Small intestine (tissue), 7 donors: ENCODE data around the gene CRTC2. TPM values are rescaled to one million over a fixed set of nuclear protein-coding genes. Genes with fewer than 3 reads are reported as not detected.

Experiments used
- DNase-seq, 2 donors: peaks; one replicate each; pipeline versions ENCODE4 v3.0.0 to v3.0.0-alpha.2; 2013
- FAIRE-seq: peaks from 2 replicates; lab custom pipeline; 2012; peaks lifted over from hg19 to GRCh38; lab: Jason Lieb, UNC
- H3K27ac ChIP-seq, 3 donors: one replicate each; pipeline ENCODE4 v1.5.1; 2013; ENCODE audit warnings: low read length in 2 of 3, mild to moderate bottlenecking in 2 of 3, control low read depth in 1 of 3, inconsistent platforms in 1 of 3, low read depth in 1 of 3, moderate library complexity in 1 of 3
- H3K27me3 ChIP-seq, 3 donors: one replicate each; pipeline ENCODE4 v1.6.1; 2013; ENCODE audit warnings: low read length in 3 of 3, inconsistent platforms in 1 of 3; ENCODE audit not compliant: control insufficient read depth in 3 of 3, insufficient read depth in 3 of 3
- H3K36me3 ChIP-seq, 3 donors: one replicate each; pipeline ENCODE4 v1.6.1; 2013; ENCODE audit warnings: low read length in 3 of 3, inconsistent platforms in 1 of 3, low read depth in 1 of 3, mild to moderate bottlenecking in 1 of 3, moderate library complexity in 1 of 3; ENCODE audit not compliant: control insufficient read depth in 3 of 3, insufficient read depth in 2 of 3
- H3K4me1 ChIP-seq, 3 donors: one replicate each; pipeline ENCODE4 v1.6.1; 2013; ENCODE audit warnings: low read length in 2 of 3, inconsistent platforms in 1 of 3, low read depth in 1 of 3, mild to moderate bottlenecking in 1 of 3, moderate library complexity in 1 of 3; ENCODE audit not compliant: control insufficient read depth in 3 of 3, insufficient read depth in 2 of 3
- H3K4me3 ChIP-seq, 3 donors: one replicate each; pipeline ENCODE4 v1.5.1; 2013; ENCODE audit warnings: low read length in 3 of 3, control low read depth in 1 of 3, inconsistent platforms in 1 of 3, low read depth in 1 of 3, mild to moderate bottlenecking in 1 of 3, moderate library complexity in 1 of 3
- H3K9me3 ChIP-seq, 2 donors: one replicate each; pipeline ENCODE4 v1.6.1; 2013; ENCODE audit warnings: low read depth in 1 of 2, low read length in 1 of 2; ENCODE audit not compliant: control insufficient read depth in 2 of 2, insufficient read depth in 1 of 2
- WGBS, 3 donors: extraction: QIAGEN DNeasy Blood & Tissue Kit; methylation state at CpG; one replicate each; pipeline ENCODE4 v1.1.7; 2013; 5-methylcytosine and 5-hydroxymethylcytosine counted together
- polyA plus RNA-seq, 4 donors: library from polyadenylated mRNA; stranded (reverse) in 3 of 4; unstranded in 1 of 4; fragments of 200-250 nt in 3 of 4; fragments of 120-200 nt in 1 of 4; gene quantifications; one replicate each; pipeline versions ENCODE4 v1.2.1 to v1.2.3, GENCODE V29; 2013
- donor health status: healthy with polysubstance abuse.
- donor health status: control.
- donor health status: control.
- donor health status: Bipolar disorder and iron deficiency.
- donor health status: healthy.

CRTC2 gene
- polyA plus RNA-seq, 4 donors = 21.7 to 49.4 (median 33.3) TPM

- H3K27me3 ChIP-seq = no peaks in the 10 kb centered on the region
- WGBS, 3 donors = 1 to 2% (median 1%) methylated on average over 8 of the region's 8 CpGs
- DNase-seq = peak in 1 of 2 donors; percentile 64
Measured at GRCh38 chr1:153968000-153968363, 9.6 kb upstream of the CRTC2 start.

GRCh38 chr1:153967107-153967999, 8.9 kb upstream of the CRTC2 start, which contains the start of gene CREB3L4:
Gene CREB3L4 (plus strand): TSS chr1:153967902. CDS start chr1:153968526, 624 bp downstream.
- peak; percentile 94 to 96 for DNase-seq
- Histone ChIP-seq H3K9me3 (no peaks in the 10 kb centered on the region), H3K4me3 (peak within 1 kb of the TSS; percentile 52 to 69 (median 58)), H3K4me1 (peaks cover 0 to 15% (median 5%) of the 10 kb centered on the region in 3 donors), H3K27ac (peak within 1 kb of the TSS; percentile 86 to 90 (median 87)), H3K27me3 (no peaks in the 10 kb centered on the region), H3K36me3 (peaks cover 0 to under 1% (median 0%) of the 10 kb centered on the region in 3 donors)
- WGBS, 3 donors = 0 to 1% (median 0%) methylated on average over 59 to 60 of the region's 60 CpGs
- FAIRE-seq = no peak

More at GRCh38 chr1:153968000-153968363, 9.6 kb upstream of the CRTC2 start:
- no peak for FAIRE-seq
- peaks cover 0 to 11% (median 2%) of the 10 kb centered on the region in 3 donors for H3K4me1 ChIP-seq
- no peaks in the 10 kb centered on the region for H3K9me3 ChIP-seq
- peak overlapping the region; percentile 1 to 90 (median 87) for H3K27ac ChIP-seq
- peaks cover 0 to 6% (median 2%) of the 10 kb centered on the region in 3 donors for H3K36me3 ChIP-seq
- H3K4me3 ChIP-seq = peak overlapping the region; percentile 28 to 69 (median 58)

- H3K27me3 ChIP-seq = no peaks in the 10 kb centered on the region
- H3K27ac ChIP-seq = peak overlapping the region; percentile 33 to 95 (median 94)
- peaks cover 2 to 28% (median 10%) of the 10 kb centered on the region in 3 donors for H3K4me1 ChIP-seq
- no peaks in the 10 kb centered on the region for H3K9me3 ChIP-seq
- DNase-seq (peak in 1 of 2 donors; percentile 87), FAIRE-seq (no peak)
- peak overlapping the region; percentile 64 to 90 (median 68) for H3K4me3 ChIP-seq
- 2 to 3% (median 2%) methylated on average over 22 of the region's 22 CpGs for WGBS, 3 donors
- peaks cover 0 to 20% (median 0%) of the 10 kb centered on the region in 3 donors for H3K36me3 ChIP-seq
Measured at GRCh38 chr1:153963850-153964331, 5.5 kb upstream of the CRTC2 start.

GRCh38 chr1:153963030-153963849, 4.8 kb upstream of the CRTC2 start, which contains the start of gene SLC39A1:
Gene SLC39A1 (minus strand): TSS chr1:153963537. CDS start chr1:153962715, 822 bp downstream.
- FAIRE-seq (no peak), DNase-seq (peak; percentile 98 to 99)
- Histone ChIP-seq H3K4me3 (peak within 1 kb of the TSS; percentile 64 to 90 (median 68)), H3K27me3 (no peaks in the 10 kb centered on the region), H3K9me3 (no peaks in the 10 kb centered on the region), H3K4me1 (peaks cover 2 to 26% (median 10%) of the 10 kb centered on the region in 3 donors), H3K36me3 (peaks cover 0 to 20% (median 0%) of the 10 kb centered on the region in 3 donors), H3K27ac (peak within 1 kb of the TSS; percentile 64 to 95 (median 94))
- WGBS, 3 donors = 0 to 1% (median 1%) methylated on average over 45 to 54 of the region's 54 CpGs

GRCh38 chr1:153962088-153963029, 3.9 kb upstream of the CRTC2 start:
- DNase-seq (peak; percentile 58 to 67), FAIRE-seq (no peak)
- H3K27me3 ChIP-seq = no peaks in the 10 kb centered on the region
- no peaks in the 10 kb centered on the region for H3K9me3 ChIP-seq
- H3K4me3 ChIP-seq = peak overlapping the region; percentile 64 to 90 (median 68)
- H3K4me1 ChIP-seq = peaks cover 2 to 27% (median 10%) of the 10 kb centered on the region in 3 donors
- H3K36me3 ChIP-seq = peaks cover 0 to 20% (median 0%) of the 10 kb centered on the region in 3 donors
- peak overlapping the region; percentile 64 to 95 (median 94) for H3K27ac ChIP-seq
- 40 to 54% (median 40%) methylated on average over 16 of the region's 16 CpGs for WGBS, 3 donors

GRCh38 chr1:153961421-153961820, 3.0 kb upstream of the CRTC2 start:
- Histone ChIP-seq H3K36me3 (peaks cover 0 to 20% (median 0%) of the 10 kb centered on the region in 3 donors), H3K4me3 (peak overlapping the region in 1 of 3 donors; percentile 90), H3K27me3 (no peaks in the 10 kb centered on the region), H3K9me3 (no peaks in the 10 kb centered on the region), H3K27ac (peak overlapping the region in 1 of 3 donors; percentile 18), H3K4me1 (peaks cover 2 to 36% (median 18%) of the 10 kb centered on the region in 3 donors)
- 80 to 94% (median 84%) methylated on average over 4 of the region's 4 CpGs for WGBS, 3 donors
- FAIRE-seq = no peak
- no peak for DNase-seq

GRCh38 chr1:153960206-153960605, 1.8 kb upstream of the CRTC2 start:
- no peak for DNase-seq
- H3K9me3 ChIP-seq = no peaks in the 10 kb centered on the region
- peaks cover 2 to 42% (median 19%) of the 10 kb centered on the region in 3 donors for H3K4me1 ChIP-seq
- FAIRE-seq = no peak
- peaks cover 0 to 24% (median 0%) of the 10 kb centered on the region in 3 donors for H3K36me3 ChIP-seq
- H3K4me3 ChIP-seq = no peak overlapping the region
- WGBS, 3 donors = 92 to 96% (median 95%) methylated on average over 11 of the region's 11 CpGs
- no peaks in the 10 kb centered on the region for H3K27me3 ChIP-seq
- H3K27ac ChIP-seq = no peak overlapping the region
